Neural progenitor cell (in vitro differentiated cells): Measurements from ENCODE around the gene SLFN14.

Experiments
- CTCF ChIP-seq: fragments of 200-600 bp; sonication (generic); IDR thresholded peaks from 2 replicates; pipeline ENCODE4 v1.5.1; 2017; ENCODE audit warnings: antibody characterized with exemption, mild to moderate bottlenecking
- EZH2 ChIP-seq: fragments of 200-600 bp; sonication (generic); IDR thresholded peaks from 2 replicates; pipeline ENCODE4 v1.6.1; 2017; ENCODE audit warnings: antibody characterized with exemption, mild to moderate bottlenecking, moderate library complexity

DNA sequence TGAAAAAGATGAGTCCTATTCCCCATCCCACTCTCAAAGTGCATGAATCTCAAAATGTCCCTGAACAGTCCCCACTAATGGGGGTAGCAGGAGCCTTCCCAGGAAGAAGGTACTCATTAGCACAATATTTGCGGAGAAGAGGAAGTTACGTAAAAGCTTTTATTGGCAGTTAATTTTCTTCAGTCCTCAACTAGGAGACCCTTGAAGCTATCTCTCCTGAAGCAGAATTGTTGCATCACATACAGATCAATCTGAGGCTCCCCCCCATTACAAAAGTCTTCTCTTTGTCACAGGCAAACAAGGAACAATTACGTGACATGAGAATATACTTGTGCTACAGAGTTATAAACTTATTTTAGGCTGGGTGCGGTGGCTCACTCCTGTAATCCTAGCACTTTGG, 37.3 kb downstream of the SLFN14 start:
- no peak for TF ChIP-seq CTCF
- no peak for TF ChIP-seq EZH2
